Type B pancreatic cell (in vitro differentiated cells): ENCODE results near the gene BCS1L. TPM values are rescaled to one million over a fixed set of nuclear protein-coding genes. Genes with fewer than 3 reads are reported as not detected.
A peak's percentile ranks its signal among the peaks of the same experiment; 100 is the strongest.

ENCODE experiments used
- DNase-seq: peaks from one replicate; pipeline ENCODE4 v3.0.0; 2021; ENCODE audit warnings: mixed read lengths; ENCODE audit not compliant: unreplicated experiment; ENCODE audit errors: extremely low spot score
- H3K27ac Mint-ChIP-seq: 2 replicates; pipeline ENCODE4 v1.8.0; 2021; ENCODE audit warnings: mild to moderate bottlenecking, mixed read lengths
- H3K27me3 Mint-ChIP-seq: 2 replicates; pipeline ENCODE4 v1.8.0; 2021; ENCODE audit warnings: mixed read lengths
- H3K36me3 Mint-ChIP-seq: 2 replicates; pipeline ENCODE4 v1.8.0; 2021; ENCODE audit warnings: mixed read lengths
- H3K4me1 Mint-ChIP-seq: one replicate; pipeline ENCODE4 v1.8.0; 2021; ENCODE audit warnings: mixed read lengths; ENCODE audit not compliant: unreplicated experiment
- H3K4me3 Mint-ChIP-seq: 2 replicates; pipeline ENCODE4 v1.8.0; 2021; ENCODE audit warnings: mild to moderate bottlenecking, mixed read lengths
- H3K9me3 Mint-ChIP-seq: 2 replicates; pipeline ENCODE4 v1.8.0; 2021; ENCODE audit warnings: mixed read lengths
- CTCF ChIP-seq: fragments of 200-600 bp; sonication (generic); conservative IDR thresholded peaks from 2 replicates; pipeline ENCODE4 v1.5.0; 2021; ENCODE audit warnings: antibody characterized with exemption, mild to moderate bottlenecking
- long read RNA-seq: library from polyadenylated mRNA; unstranded; transcript quantifications from one replicate; pipeline ENCODE4 v2.0.0, GENCODE V29; 2020
- total RNA-seq: library from RNA; stranded (reverse); gene quantifications from 2 replicates; pipeline ENCODE4 v1.2.1, GENCODE V29; 2021; ENCODE audit warnings: low replicate concordance

Gene BCS1L
- total RNA-seq, result 46.0 and 64.2 TPM in 2 replicates
- long read RNA-seq, transcript BCS1L-201 (8 exons, 1,454 nt), result major isoform, 66 of 125 reads
- long read RNA-seq, transcript BCS1L-203 (9 exons, 1,525 nt), result minor isoform, 8 of 125 reads
- long read RNA-seq, partial matches to known transcripts, result 9 of 125 reads
- long read RNA-seq, other reads (novel, unspliced or antisense), result 36 of 125 reads

- Mint-ChIP-seq H3K27ac (peak within 1 kb of the TSS; percentile 94), H3K4me1 (peaks cover 18% of the 10 kb centered on the region), H3K27me3 (no peaks in the 10 kb centered on the region), H3K9me3 (no peaks in the 10 kb centered on the region), H3K36me3 (peaks cover 18% of the 10 kb centered on the region), H3K4me3 (peak within 1 kb of the TSS; percentile 100)
- DNase-seq, result peak; percentile 88
- TF ChIP-seq CTCF, result no peak
These were observed at the start of gene BCS1L, which contains the start of gene ZNF142 for GRCh38 chr2:218659258-218659987. BCS1L (plus strand) TSS chr2:218659683; CDS start chr2:218660988, 1,305 bp downstream. ZNF142 (minus strand) TSS chr2:218659623; CDS start chr2:218656429, 3,194 bp downstream.

GRCh38 chr2:218615868-218616315, 43.6 kb upstream of the BCS1L start:
- Mint-ChIP-seq H3K4me1 (no peaks in the 10 kb centered on the region), H3K36me3 (no peaks in the 10 kb centered on the region), H3K27me3 (peaks cover 9% of the 10 kb centered on the region), H3K4me3 (no peak overlapping the region), H3K9me3 (no peaks in the 10 kb centered on the region), H3K27ac (no peak overlapping the region)
- DNase-seq, result no peak
- TF ChIP-seq CTCF, result no peak

- Mint-ChIP-seq H3K36me3 (no peaks in the 10 kb centered on the region), H3K27ac (no peak overlapping the region), H3K27me3 (peaks cover 6% of the 10 kb centered on the region), H3K4me3 (no peak overlapping the region), H3K9me3 (no peaks in the 10 kb centered on the region), H3K4me1 (peaks cover 4% of the 10 kb centered on the region)
- no peak for TF ChIP-seq CTCF
- no peak for DNase-seq
These were observed 41.2 kb upstream of the BCS1L start for GRCh38 chr2:218618102-218618860.

- H3K27ac Mint-ChIP-seq, result no peak overlapping the region
- H3K27me3 Mint-ChIP-seq, result peaks cover 3% of the 10 kb centered on the region
- H3K9me3 Mint-ChIP-seq, result no peaks in the 10 kb centered on the region
These were observed 38.5 kb upstream of the BCS1L start for GRCh38 chr2:218621007-218621406.

More at GRCh38 chr2:218621007-218621406, 38.5 kb upstream of the BCS1L start:
- no peak overlapping the region for H3K4me3 Mint-ChIP-seq
- DNase-seq, result no peak
- no peak for TF ChIP-seq CTCF
- H3K4me1 Mint-ChIP-seq, result peaks cover 4% of the 10 kb centered on the region
- H3K36me3 Mint-ChIP-seq, result no peaks in the 10 kb centered on the region
